ENCODE measurements around the gene IER5.

IER5 gene

GRCh38 chr1:181133441-181133951, 45.0 kb downstream of the IER5 start:
- H3K4me3 ChIP-seq (ENCODE audit: low read depth, low read length), result no peak overlapping the region

- H3K4me3 ChIP-seq (ENCODE audit: low read depth, low read length), result no peak overlapping the region
Observed at GRCh38 chr1:181133969-181134418, 45.5 kb downstream of the IER5 start.

- no peak overlapping the region for H3K4me3 ChIP-seq (ENCODE audit: low read depth, low read length)
Observed at GRCh38 chr1:181134543-181135436, 46.3 kb downstream of the IER5 start.

- H3K4me3 ChIP-seq (ENCODE audit: low read depth, low read length), result no peak overlapping the region
Observed at GRCh38 chr1:181135437-181135731, 46.9 kb downstream of the IER5 start.

GRCh38 chr1:181135815-181136737, 47.6 kb downstream of the IER5 start:
- H3K4me3 ChIP-seq (ENCODE audit: low read depth, low read length), result no peak overlapping the region

- H3K4me3 ChIP-seq (ENCODE audit: low read depth, low read length), result no peak overlapping the region
Observed at GRCh38 chr1:181136738-181137122, 48.2 kb downstream of the IER5 start.

GRCh38 chr1:181137217-181137743, 48.8 kb downstream of the IER5 start:
- no peak overlapping the region for H3K4me3 ChIP-seq (ENCODE audit: low read depth, low read length)

- no peak overlapping the region for H3K4me3 ChIP-seq (ENCODE audit: low read depth, low read length)
Observed at GRCh38 chr1:181139631-181140061, 51.1 kb downstream of the IER5 start.

GRCh38 chr1:181140398-181140797, 51.9 kb downstream of the IER5 start:
- no peak overlapping the region for H3K4me3 ChIP-seq (ENCODE audit: low read depth, low read length)

GRCh38 chr1:181140891-181141290, 52.4 kb downstream of the IER5 start:
- no peak overlapping the region for H3K4me3 ChIP-seq (ENCODE audit: low read depth, low read length)

GRCh38 chr1:181141431-181141910, 53.0 kb downstream of the IER5 start:
- no peak overlapping the region for H3K4me3 ChIP-seq (ENCODE audit: low read depth, low read length)

Data from iPS-11a (cell line).